ENCODE measurements around the gene ALDOB.

GRCh38 chr9:101399643-101399970 lies 36.0 kb downstream of the ALDOB start:
- TF ChIP-seq CTCF (IDR thresholded peaks at IDR 0.05) (no peak), POLR2AphosphoS5 (IDR thresholded peaks at IDR 0.05; ENCODE audit: insufficient read depth in 1 of 2, low read depth in 1 of 2) (no peak), POLR2A (IDR thresholded peaks at IDR 0.05) (no peak)
